PC-3 (cell line): Measurements from ENCODE around the gene COL2A1.
A peak's percentile ranks its signal among the peaks of the same experiment; 100 is the strongest.

ENCODE experiments used
- EZH2phosphoT487 ChIP-seq: fragments of 300-600 bp; sonication (generic); IDR thresholded peaks from 2 replicates; pipeline ENCODE4 v1.6.1; 2018; ENCODE audit warnings: mild to moderate bottlenecking, antibody characterized with exemption, low read length, borderline replicate concordance
- TF ChIP-seq, protein P1 (sequence below): fragments of 300-600 bp; sonication (generic); conservative IDR thresholded peaks from 2 replicates; pipeline ENCODE4 v1.5.1; 2017; ENCODE audit warnings: antibody characterized with exemption, low read depth, mild to moderate bottlenecking, low read length

DNA sequence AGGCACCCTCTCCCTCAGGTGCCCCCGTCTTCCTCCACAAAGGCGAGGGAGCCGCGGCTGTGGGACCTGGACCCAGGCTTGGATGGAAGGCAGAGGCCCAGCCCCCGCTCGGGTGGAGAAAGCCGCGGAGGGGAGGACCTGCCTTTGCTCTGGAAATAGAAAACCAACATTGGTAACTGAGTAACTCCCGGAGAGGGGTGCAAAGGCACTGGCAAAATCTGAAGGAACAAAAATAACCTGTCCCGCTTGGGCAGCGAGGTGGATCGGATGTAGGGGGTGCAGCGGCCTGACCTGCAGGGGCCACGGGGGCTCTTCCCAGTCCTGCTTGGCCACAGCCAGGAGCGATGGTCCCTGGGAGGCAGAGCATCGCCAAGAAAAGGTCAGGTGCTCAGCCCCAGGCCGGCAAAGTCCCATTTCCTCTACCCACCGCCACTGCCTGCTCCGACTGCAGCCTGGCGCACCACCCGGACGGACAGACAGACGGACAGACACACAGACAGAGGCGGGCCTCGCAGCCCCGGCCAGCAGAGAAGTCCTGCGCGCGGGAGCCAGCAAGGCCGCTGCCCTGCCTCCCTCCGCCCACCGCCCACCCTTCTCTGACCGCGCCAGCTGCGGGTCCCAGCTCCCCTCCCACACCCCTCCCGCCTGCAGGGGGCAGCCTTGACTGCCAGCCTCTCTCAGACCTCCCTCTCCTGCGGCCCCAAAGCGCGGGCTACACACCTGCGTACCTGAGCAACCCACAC is 62.2 kb downstream of the COL2A1 start:
- TF ChIP-seq, protein P1, sequence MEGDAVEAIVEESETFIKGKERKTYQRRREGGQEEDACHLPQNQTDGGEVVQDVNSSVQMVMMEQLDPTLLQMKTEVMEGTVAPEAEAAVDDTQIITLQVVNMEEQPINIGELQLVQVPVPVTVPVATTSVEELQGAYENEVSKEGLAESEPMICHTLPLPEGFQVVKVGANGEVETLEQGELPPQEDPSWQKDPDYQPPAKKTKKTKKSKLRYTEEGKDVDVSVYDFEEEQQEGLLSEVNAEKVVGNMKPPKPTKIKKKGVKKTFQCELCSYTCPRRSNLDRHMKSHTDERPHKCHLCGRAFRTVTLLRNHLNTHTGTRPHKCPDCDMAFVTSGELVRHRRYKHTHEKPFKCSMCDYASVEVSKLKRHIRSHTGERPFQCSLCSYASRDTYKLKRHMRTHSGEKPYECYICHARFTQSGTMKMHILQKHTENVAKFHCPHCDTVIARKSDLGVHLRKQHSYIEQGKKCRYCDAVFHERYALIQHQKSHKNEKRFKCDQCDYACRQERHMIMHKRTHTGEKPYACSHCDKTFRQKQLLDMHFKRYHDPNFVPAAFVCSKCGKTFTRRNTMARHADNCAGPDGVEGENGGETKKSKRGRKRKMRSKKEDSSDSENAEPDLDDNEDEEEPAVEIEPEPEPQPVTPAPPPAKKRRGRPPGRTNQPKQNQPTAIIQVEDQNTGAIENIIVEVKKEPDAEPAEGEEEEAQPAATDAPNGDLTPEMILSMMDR = peak; percentile 23
- no peak for TF ChIP-seq EZH2phosphoT487
